NT2/D1 (cell line): ENCODE data around the gene STAP2.

Experiments used
- YY1 ChIP-seq: IDR thresholded peaks from 2 replicates; pipeline ENCODE4 v1.6.1; 2011; ENCODE audit not compliant: insufficient read length, insufficient read depth
- ZNF274 ChIP-seq: IDR thresholded peaks from 2 replicates; pipeline ENCODE4 v1.6.1; 2011; ENCODE audit warnings: mild to moderate bottlenecking, low read depth, low read length

DNA sequence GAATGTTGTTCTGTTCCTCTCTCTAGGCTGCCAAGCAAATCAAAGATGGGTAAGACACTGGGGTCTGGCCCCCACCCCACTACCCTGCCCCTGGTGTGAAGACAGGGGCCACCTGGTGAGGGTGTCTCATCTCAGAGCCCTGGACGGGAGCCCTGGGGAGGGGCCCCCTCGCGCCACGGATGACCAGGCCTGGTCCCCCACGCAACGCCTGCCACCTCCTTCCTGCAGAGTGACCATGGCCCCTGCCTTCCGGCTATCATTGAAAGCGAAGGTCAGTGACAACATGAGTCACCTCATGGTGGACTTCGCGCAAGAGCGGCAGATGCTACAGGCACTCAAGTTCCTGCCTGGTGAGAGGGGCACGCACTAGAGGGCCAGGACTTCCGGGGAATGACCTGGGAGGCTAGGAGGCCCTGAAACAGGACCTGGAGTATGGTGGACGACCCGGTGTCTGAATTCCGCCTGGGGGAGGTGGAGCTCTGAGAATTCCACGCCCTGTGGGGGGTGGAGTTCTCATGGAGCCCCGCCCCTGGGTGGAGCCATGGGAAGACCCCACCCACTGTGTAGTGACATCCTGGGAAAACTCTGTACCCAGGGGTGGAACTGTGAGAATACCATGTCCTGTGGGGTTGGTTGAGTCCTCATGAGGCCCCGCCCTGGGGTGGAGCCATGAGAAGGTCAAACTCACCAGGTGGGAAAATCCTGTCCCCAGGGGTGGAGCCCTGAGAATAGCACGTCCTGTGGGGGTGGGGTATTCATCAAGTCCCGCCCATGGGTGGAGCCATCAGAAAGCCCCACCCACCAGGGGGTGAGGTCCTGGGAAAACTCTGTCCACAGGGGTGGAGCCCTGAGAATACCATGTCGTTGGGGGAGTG is 28.1 kb downstream of the STAP2 start:
- TF ChIP-seq ZNF274 (no peak), YY1 (no peak)
